GM21619 (cell line): ENCODE measurements around the gene CENPU.
A peak's percentile ranks its signal among the peaks of the same experiment; 100 is the strongest.
"Not testable (repeated sequence)": the region's sequence is repeated elsewhere in the genome, so short reads cannot be mapped to it uniquely, and the experiment has no call there.

ENCODE experiments used
- ATAC-seq: cut with Tn5 transposase; IDR thresholded peaks from one replicate; pipeline ENCODE4 v1.9.1; 2021; ENCODE audit not compliant: unreplicated experiment

The CENPU gene

GRCh38 chr4:184733654-184734524 is at the start of gene CENPU:
CENPU (minus strand) TSS chr4:184734096; CDS start chr4:184734062, 34 bp downstream.
- ATAC-seq, result peak; percentile 91

GRCh38 chr4:184782731-184783373 is 49.0 kb upstream of the CENPU start:
- ATAC-seq, result no peak

- ATAC-seq, result not testable (repeated sequence)
Measured at GRCh38 chr4:184779160-184779559, 45.3 kb upstream of the CENPU start.

GRCh38 chr4:184778325-184778724 is 44.4 kb upstream of the CENPU start:
- no peak for ATAC-seq

GRCh38 chr4:184776821-184777220 is 42.9 kb upstream of the CENPU start:
- ATAC-seq, result no peak

- no peak for ATAC-seq
Measured at GRCh38 chr4:184775854-184776555, 42.1 kb upstream of the CENPU start.

- no peak for ATAC-seq
Measured at GRCh38 chr4:184774152-184774551, 40.3 kb upstream of the CENPU start.

- ATAC-seq, result no peak
Measured at GRCh38 chr4:184771416-184771815, 37.5 kb upstream of the CENPU start.

GRCh38 chr4:184769141-184769765 is 35.4 kb upstream of the CENPU start:
- no peak for ATAC-seq

- ATAC-seq, result no peak
Measured at GRCh38 chr4:184768296-184768695, 34.4 kb upstream of the CENPU start.

- ATAC-seq, result no peak
Measured at GRCh38 chr4:184766446-184766845, 32.5 kb upstream of the CENPU start.

- no peak for ATAC-seq
Measured at GRCh38 chr4:184765473-184766340, 31.8 kb upstream of the CENPU start.

- no peak for ATAC-seq
Measured at GRCh38 chr4:184764601-184765000, 30.7 kb upstream of the CENPU start.

- ATAC-seq, result no peak
Measured at GRCh38 chr4:184763150-184763780, 29.4 kb upstream of the CENPU start.

- ATAC-seq, result peak; percentile 95
Measured at GRCh38 chr4:184762100-184762499, 28.2 kb upstream of the CENPU start.

GRCh38 chr4:184760681-184761080 is 26.8 kb upstream of the CENPU start:
- no peak for ATAC-seq

- ATAC-seq, result no peak
Measured at GRCh38 chr4:184757810-184758209, 23.9 kb upstream of the CENPU start.

GRCh38 chr4:184756399-184756798 is 22.5 kb upstream of the CENPU start:
- ATAC-seq, result no peak

- ATAC-seq, result no peak
Measured at GRCh38 chr4:184755278-184755677, 21.4 kb upstream of the CENPU start.
